GM19023 (cell line): ENCODE data around the gene OR4S1.
"Not testable (repeated sequence)": the region's sequence is repeated elsewhere in the genome, so short reads cannot be mapped to it uniquely, and the experiment has no call there.

Source experiments
- ATAC-seq: cut with Tn5 transposase; IDR thresholded peaks from one replicate; pipeline ENCODE4 v1.9.1; 2021; ENCODE audit warnings: mild to moderate bottlenecking, moderate library complexity; ENCODE audit not compliant: unreplicated experiment

The OR4S1 gene

GRCh38 chr11:48305923-48306322 is at the start of gene OR4S1:
OR4S1 (plus strand) TSS chr11:48306223; CDS start chr11:48306223, 0 bp downstream.
- no peak for ATAC-seq

GRCh38 chr11:48261600-48261999 is 44.4 kb upstream of the OR4S1 start:
- ATAC-seq = no peak

- no peak for ATAC-seq
Measured at GRCh38 chr11:48263423-48263911, 42.6 kb upstream of the OR4S1 start, which contains the start of gene OR4X1. OR4X1 (plus strand) TSS chr11:48263861; CDS start chr11:48263861, 0 bp downstream.

GRCh38 chr11:48270621-48271020 is 35.4 kb upstream of the OR4S1 start:
- ATAC-seq = no peak

- no peak for ATAC-seq
Measured at GRCh38 chr11:48272606-48273005, 33.4 kb upstream of the OR4S1 start.

- ATAC-seq = peak; percentile 87
Measured at GRCh38 chr11:48307760-48308386, 1.9 kb downstream of the OR4S1 start.

GRCh38 chr11:48313590-48313989 is 7.6 kb downstream of the OR4S1 start:
- not testable (repeated sequence) for ATAC-seq

GRCh38 chr11:48319813-48320212 is 13.8 kb downstream of the OR4S1 start:
- ATAC-seq = not testable (repeated sequence)

- ATAC-seq = not testable (repeated sequence)
Measured at GRCh38 chr11:48324620-48325019, 18.6 kb downstream of the OR4S1 start, which contains the start of gene OR4C3. OR4C3 (plus strand) TSS chr11:48324920; CDS start chr11:48325022, 102 bp downstream.

- no peak for ATAC-seq
Measured at GRCh38 chr11:48341466-48341865, 35.4 kb downstream of the OR4S1 start.

GRCh38 chr11:48342505-48342904 is 36.5 kb downstream of the OR4S1 start:
- not testable (repeated sequence) for ATAC-seq

- ATAC-seq = not testable (repeated sequence)
Measured at GRCh38 chr11:48346286-48346685, 40.3 kb downstream of the OR4S1 start.

GRCh38 chr11:48354013-48354412 is 48.0 kb downstream of the OR4S1 start:
- no peak for ATAC-seq

GRCh38 chr11:48354677-48355076 is 48.7 kb downstream of the OR4S1 start:
- no peak for ATAC-seq
